A673 (cell line): Measurements from ENCODE around the gene ASB15.

ENCODE experiments used
- CTCF ChIP-seq: fragments of 300-800, 200-600 bp; sonication (generic); conservative IDR thresholded peaks from 2 replicates; pipeline ENCODE4 v1.5.1; 2017; ENCODE audit warnings: low read depth, mild to moderate bottlenecking, antibody characterized with exemption, low read length, moderate library complexity, mixed read lengths
- EZH2 ChIP-seq: fragments of 200-600 bp; sonication (generic); IDR thresholded peaks from 2 replicates; pipeline ENCODE4 v1.6.1; 2017; ENCODE audit warnings: borderline replicate concordance, low read depth, mild to moderate bottlenecking, mixed read lengths, antibody characterized with exemption, low read length; ENCODE audit not compliant: poor library complexity, severe bottlenecking

- TF ChIP-seq CTCF: no peak
- TF ChIP-seq EZH2: no peak
These were observed 54.0 kb downstream of the ASB15 start, which contains the start of gene LMOD2 for GRCh38 chr7:123655614-123656013.
